Measurements from ENCODE around the gene AICDA.
"Not testable (repeated sequence)": the region's sequence is repeated elsewhere in the genome, so short reads cannot be mapped to it uniquely, and the experiment has no call there.

The AICDA gene

DNA sequence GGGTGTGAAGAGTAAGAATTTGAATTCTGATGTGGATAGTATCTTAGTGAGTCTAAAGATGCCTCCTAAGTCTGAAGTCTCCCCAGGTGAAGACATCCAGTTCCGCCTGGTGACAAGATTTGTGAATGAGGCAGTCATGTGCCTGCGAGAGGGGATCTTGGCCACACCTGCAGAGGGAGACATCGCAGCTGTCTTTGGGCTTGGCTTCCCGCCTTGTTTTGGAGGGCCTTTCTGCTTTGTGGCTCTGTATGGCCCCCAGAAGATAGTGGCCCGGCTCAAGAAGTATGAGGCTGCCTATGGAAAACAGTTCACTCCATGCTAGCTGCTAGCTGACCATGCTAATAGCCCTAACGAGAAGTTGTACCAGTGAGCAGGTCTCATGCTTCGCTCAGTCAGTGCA, 24.6 kb upstream of the AICDA start:
- H3K4me3 ChIP-seq (ENCODE audit: insufficient read depth, low read length, poor library complexity, severe bottlenecking), result no peak overlapping the region
- H3K4me2 ChIP-seq (ENCODE audit: low read depth, low read length, poor library complexity, severe bottlenecking), result peak overlapping the region; percentile 27
- peak overlapping the region; percentile 28; the same call in 1 of the 2 replicates for H3K9ac ChIP-seq (ENCODE audit: low read length)
- no peak for TF ChIP-seq EZH2phosphoT487 (conservative IDR thresholded peaks at IDR 0.05; ENCODE audit: low read length)
- TF ChIP-seq, protein P1, sequence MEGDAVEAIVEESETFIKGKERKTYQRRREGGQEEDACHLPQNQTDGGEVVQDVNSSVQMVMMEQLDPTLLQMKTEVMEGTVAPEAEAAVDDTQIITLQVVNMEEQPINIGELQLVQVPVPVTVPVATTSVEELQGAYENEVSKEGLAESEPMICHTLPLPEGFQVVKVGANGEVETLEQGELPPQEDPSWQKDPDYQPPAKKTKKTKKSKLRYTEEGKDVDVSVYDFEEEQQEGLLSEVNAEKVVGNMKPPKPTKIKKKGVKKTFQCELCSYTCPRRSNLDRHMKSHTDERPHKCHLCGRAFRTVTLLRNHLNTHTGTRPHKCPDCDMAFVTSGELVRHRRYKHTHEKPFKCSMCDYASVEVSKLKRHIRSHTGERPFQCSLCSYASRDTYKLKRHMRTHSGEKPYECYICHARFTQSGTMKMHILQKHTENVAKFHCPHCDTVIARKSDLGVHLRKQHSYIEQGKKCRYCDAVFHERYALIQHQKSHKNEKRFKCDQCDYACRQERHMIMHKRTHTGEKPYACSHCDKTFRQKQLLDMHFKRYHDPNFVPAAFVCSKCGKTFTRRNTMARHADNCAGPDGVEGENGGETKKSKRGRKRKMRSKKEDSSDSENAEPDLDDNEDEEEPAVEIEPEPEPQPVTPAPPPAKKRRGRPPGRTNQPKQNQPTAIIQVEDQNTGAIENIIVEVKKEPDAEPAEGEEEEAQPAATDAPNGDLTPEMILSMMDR (IDR thresholded peaks at IDR 0.05; ENCODE audit: insufficient read depth, low read length, poor library complexity, severe bottlenecking), result no peak
- H3K27ac ChIP-seq (ENCODE audit: low read depth, low read length), result peak overlapping the region; percentile 61
- H3K79me2 ChIP-seq (ENCODE audit: insufficient read depth, low read length), result no peaks in the 10 kb centered on the region
- H3K9me2 ChIP-seq (replicated peaks; ENCODE audit: insufficient read depth, low read length), result no peaks in the 10 kb centered on the region
- H3K36me3 ChIP-seq (ENCODE audit: low read length), result no peaks in the 10 kb centered on the region
- no peaks in the 10 kb centered on the region for H4K20me1 ChIP-seq (ENCODE audit: low read depth, low read length)
- H2AFZ ChIP-seq (ENCODE audit: low read depth, low read length, severe bottlenecking), result peak overlapping the region; percentile 26
- no peaks in the 10 kb centered on the region for H3F3A ChIP-seq (ENCODE audit: insufficient read depth)
- H3K27me3 ChIP-seq (ENCODE audit: low read length), result no peaks in the 10 kb centered on the region
- no peaks in the 10 kb centered on the region for H3K9me3 ChIP-seq (ENCODE audit: insufficient read depth, low read length)

DNA sequence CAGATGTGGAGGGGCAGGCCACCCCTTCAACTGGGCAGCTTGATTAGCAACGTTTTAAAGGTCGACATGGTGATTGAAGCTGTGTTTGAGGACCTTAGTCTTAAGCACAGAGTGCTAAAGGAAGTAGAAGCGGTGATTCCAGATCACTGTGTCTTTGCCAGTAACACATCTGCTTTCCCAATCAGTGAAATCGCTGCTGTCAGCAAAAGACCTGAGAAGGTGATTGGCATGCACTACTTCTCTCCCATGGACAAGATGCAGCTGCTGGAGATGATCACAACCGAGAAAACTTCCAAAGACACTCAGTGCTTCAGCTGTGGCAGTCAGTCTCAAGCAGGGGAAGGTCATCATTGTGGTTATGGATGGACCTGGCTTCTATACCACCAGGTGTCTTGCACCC, 23.9 kb upstream of the AICDA start:
- no peaks in the 10 kb centered on the region for H3K9me2 ChIP-seq (replicated peaks; ENCODE audit: insufficient read depth, low read length)
- no peak overlapping the region for H2AFZ ChIP-seq (ENCODE audit: low read depth, low read length, severe bottlenecking)
- TF ChIP-seq, protein P1 (IDR thresholded peaks at IDR 0.05; ENCODE audit: insufficient read depth, low read length, poor library complexity, severe bottlenecking), result no peak
- TF ChIP-seq EZH2phosphoT487 (conservative IDR thresholded peaks at IDR 0.05; ENCODE audit: low read length), result no peak
- no peaks in the 10 kb centered on the region for H3F3A ChIP-seq (ENCODE audit: insufficient read depth)
- H3K9me3 ChIP-seq (ENCODE audit: insufficient read depth, low read length), result no peaks in the 10 kb centered on the region
- no peak overlapping the region for H3K27ac ChIP-seq (ENCODE audit: low read depth, low read length)
- H3K4me3 ChIP-seq (ENCODE audit: insufficient read depth, low read length, poor library complexity, severe bottlenecking), result no peak overlapping the region
- no peaks in the 10 kb centered on the region for H4K20me1 ChIP-seq (ENCODE audit: low read depth, low read length)
- no peaks in the 10 kb centered on the region for H3K79me2 ChIP-seq (ENCODE audit: insufficient read depth, low read length)
- H3K27me3 ChIP-seq (ENCODE audit: low read length), result no peaks in the 10 kb centered on the region
- H3K36me3 ChIP-seq (ENCODE audit: low read length), result no peaks in the 10 kb centered on the region
- no peak overlapping the region; the same call in 1 of the 2 replicates for H3K9ac ChIP-seq (ENCODE audit: low read length)
- no peak overlapping the region for H3K4me2 ChIP-seq (ENCODE audit: low read depth, low read length, poor library complexity, severe bottlenecking)

DNA sequence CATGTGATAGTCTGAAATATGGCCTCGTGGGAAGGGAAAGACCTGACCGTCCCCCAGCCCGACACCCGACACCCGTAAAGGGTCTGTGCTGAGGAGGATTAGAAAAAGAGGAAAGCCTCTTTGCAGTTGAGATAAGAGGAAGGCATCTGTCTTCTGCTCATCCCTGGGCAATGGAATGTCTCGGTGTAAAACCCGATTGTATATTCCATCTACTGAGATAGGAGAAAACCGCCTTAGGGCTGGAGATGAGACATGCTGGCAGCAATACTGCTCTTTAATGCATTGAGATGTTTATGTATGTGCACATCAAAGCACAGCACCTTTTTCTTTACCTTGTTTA, 23.3 kb upstream of the AICDA start:
- H3K9me2 ChIP-seq (replicated peaks; ENCODE audit: insufficient read depth, low read length); H3F3A ChIP-seq (ENCODE audit: insufficient read depth); H3K27me3 ChIP-seq (ENCODE audit: low read length); H3K9ac ChIP-seq (ENCODE audit: low read length); H3K79me2 ChIP-seq (ENCODE audit: insufficient read depth, low read length); H3K27ac ChIP-seq (ENCODE audit: low read depth, low read length); H3K36me3 ChIP-seq (ENCODE audit: low read length); H4K20me1 ChIP-seq (ENCODE audit: low read depth, low read length); H3K4me3 ChIP-seq (ENCODE audit: insufficient read depth, low read length, poor library complexity, severe bottlenecking); H3K4me2 ChIP-seq (ENCODE audit: low read depth, low read length, poor library complexity, severe bottlenecking); H3K9me3 ChIP-seq (ENCODE audit: insufficient read depth, low read length); H2AFZ ChIP-seq (ENCODE audit: low read depth, low read length, severe bottlenecking): not testable (repeated sequence)

DNA sequence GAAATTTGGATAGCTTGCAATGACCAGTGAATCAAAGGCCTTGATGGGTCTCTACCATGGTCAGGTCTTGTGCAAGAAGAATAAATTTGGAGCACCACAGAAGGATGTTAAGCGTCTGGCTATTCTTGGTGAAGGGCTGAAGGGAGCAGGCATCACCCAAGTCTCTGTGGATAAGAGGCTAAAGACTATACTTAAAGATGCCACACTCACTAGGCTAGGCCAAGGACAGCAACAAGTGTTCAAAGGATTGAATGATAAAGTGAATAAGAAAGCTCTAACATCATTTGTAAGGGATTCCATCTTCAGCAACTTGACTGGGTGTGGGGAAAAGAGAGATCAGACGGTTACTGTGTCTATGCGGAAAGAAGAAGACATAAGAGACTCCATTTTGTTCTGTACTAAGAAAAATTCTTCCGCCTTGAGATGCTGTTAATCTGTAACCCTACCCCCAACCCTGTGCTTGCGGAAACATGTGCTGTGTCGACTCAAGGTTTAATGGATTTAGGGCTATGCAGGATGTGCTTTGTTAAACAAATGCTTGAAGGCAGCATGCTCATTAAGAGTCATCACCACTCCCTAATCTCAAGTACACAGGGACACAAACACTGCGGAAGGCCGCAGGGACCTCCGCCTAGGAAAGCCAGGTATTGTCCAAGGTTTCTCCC, 22.8 kb upstream of the AICDA start:
- H3K9me2 ChIP-seq (replicated peaks; ENCODE audit: insufficient read depth, low read length); H3K4me2 ChIP-seq (ENCODE audit: low read depth, low read length, poor library complexity, severe bottlenecking); H3K27me3 ChIP-seq (ENCODE audit: low read length); H3K9ac ChIP-seq (ENCODE audit: low read length); H3K4me3 ChIP-seq (ENCODE audit: insufficient read depth, low read length, poor library complexity, severe bottlenecking); H3F3A ChIP-seq (ENCODE audit: insufficient read depth); H3K36me3 ChIP-seq (ENCODE audit: low read length); H3K79me2 ChIP-seq (ENCODE audit: insufficient read depth, low read length); H3K27ac ChIP-seq (ENCODE audit: low read depth, low read length); H3K9me3 ChIP-seq (ENCODE audit: insufficient read depth, low read length); H4K20me1 ChIP-seq (ENCODE audit: low read depth, low read length); H2AFZ ChIP-seq (ENCODE audit: low read depth, low read length, severe bottlenecking): not testable (repeated sequence)

Measured in SU-DHL-6 (cell line).